HTERT RPE-1 (cell line): ENCODE measurements around the gene TYRP1.

ENCODE experiments used
- in situ Hi-C: fragments of 300-500 bp; cut with MboI; formaldehyde crosslinking; loops from 4 replicates; pipeline ENCODE4 v1.14.3; 2020; ENCODE audit warnings: low sequenced_read_pairs

The TYRP1 gene

DNA sequence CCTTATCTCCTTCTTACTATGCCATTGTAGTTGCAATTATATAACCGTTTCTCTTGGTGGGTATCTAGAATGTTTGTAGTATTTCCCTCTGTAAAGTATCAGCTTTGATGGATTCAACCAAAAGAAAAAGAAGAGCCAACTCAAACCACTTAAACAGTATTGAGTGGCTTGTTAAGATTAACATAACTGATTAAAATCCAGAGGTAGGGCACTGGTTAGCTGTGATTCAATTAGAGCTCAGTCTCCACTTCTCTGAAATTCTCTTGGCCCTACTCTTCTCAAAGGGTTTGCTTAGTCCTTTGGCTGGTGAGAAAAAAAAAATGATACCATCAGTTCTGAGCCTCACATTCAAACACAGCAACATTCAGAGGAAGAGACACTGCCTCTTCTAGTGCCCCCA, 37.0 kb downstream of the TYRP1 start:
- in situ Hi-C loops = no loop called here

DNA sequence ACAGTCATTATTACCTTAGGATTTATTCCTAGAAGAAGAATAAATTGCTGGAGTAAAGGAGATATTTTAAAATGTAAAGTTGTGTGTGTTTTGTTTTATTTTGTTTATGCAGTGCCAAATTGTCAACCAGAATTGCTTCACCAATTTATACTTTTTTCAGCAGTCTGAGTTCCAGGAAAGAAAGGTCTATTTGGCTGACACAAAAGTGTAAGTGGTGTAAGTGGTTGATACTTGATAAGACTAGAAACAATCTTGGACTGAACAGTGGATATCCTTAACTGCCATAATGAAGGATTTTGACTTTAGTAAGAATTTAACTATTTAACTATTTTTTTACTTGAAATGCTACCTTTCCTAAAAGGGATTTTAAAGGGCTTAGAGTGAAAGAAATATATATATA, 37.7 kb downstream of the TYRP1 start:
- in situ Hi-C loops = no loop called here

DNA sequence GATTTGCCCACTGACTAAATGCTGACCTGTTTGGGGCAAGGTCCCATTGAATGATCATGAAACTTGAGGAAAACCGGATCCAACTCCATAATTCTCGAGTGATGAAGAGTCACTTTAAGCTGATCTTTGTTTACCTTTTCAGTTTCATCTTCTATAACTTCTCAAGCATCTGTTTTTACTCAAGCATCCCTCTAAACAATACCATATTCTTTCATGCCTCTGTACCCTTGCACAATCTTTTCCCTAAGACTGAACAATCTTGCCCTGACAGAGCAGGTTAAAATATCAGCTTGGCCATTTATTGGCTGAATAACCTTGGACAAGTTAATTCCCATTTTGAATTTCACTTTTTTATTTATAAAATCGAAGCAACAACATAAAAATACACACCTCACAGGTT, 39.8 kb downstream of the TYRP1 start:
- in situ Hi-C loops = no loop called here

DNA sequence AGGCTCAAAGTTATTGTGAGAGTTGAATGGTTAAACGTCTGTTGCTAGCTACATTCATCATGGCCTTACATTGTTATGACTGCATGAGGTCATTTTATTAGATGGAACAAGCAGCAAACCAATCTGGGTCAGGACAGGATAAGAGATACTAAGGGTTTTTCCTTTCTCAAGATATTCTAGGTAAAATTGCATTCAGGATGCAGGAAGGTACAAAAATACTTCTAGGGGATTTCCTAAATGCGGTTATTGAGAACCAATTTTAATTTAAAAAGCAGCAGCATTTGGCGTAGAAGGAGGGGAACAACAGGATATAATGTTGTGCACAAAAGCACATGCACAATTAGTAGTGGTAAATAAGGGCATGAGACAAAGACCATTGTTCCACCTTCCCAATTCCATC, 42.5 kb downstream of the TYRP1 start:
- in situ Hi-C loops = no loop called here

DNA sequence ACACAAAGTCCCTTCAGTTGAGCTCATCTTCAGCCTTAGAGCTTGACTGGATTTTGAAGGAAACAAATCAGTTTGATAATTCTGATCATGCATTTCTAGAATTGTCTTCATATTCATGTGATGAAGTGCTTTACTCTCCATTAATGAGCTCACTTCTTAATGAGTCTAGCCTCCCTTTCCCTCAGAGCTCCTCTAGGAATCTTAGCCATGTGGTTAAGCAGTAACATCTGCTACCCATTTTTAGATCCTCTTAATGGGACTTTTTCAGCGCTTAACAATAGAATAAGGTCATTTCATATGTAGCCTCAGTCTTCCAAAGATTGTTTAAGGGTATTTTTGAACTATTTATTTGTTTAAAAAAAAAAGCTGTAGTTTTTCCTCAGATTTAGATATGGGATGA, 44.7 kb downstream of the TYRP1 start:
- in situ Hi-C loops = no loop called here

DNA sequence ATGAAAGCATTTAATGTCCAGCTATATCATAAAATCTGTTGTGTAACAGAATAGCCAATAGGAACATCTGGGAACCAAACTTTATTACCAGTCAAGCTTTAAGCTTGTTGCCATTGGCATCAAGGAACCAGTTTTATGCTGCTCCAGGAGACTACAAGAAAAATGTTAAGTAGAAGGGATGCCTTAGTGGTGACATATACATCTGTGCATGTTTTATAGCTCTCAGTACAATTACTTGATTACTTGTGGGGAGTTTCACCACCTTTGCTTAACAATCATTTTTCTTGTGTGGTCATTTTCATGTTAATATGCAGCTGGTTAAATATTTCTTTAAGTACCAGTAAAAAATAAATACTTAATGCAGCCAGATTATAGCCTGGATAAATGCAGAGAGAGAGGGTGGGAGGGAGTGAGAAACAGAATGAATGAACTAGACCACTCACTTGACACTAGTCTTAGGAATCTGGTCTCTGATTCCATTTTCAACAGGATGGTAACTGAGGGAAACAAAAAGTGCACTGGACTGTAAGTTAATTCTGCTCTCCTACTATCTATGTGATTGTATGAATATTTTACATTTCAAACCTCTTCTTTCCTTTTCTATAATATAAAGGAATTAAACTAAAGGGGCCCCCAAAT, 45.9 kb downstream of the TYRP1 start:
- in situ Hi-C loops = no loop called here

DNA sequence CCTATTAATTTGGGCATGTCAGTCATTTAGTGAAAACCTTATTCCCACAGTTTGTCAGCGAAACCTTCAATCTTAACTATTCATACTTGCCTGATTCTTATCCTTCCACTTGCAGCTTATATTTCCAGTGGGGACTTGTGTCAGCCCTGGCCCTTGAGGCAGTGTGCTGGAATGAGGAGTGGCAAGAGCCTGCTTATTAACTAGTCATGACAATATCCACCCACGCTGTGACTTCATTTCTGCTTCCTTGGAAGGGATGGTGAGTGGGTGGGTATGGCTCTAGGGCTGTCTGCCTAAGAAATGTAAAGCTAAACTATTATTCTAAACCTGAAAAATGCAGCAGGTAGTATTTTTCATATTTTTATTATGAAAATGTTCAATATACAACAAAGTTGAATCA, 47.7 kb downstream of the TYRP1 start:
- in situ Hi-C loops = no loop called here

DNA sequence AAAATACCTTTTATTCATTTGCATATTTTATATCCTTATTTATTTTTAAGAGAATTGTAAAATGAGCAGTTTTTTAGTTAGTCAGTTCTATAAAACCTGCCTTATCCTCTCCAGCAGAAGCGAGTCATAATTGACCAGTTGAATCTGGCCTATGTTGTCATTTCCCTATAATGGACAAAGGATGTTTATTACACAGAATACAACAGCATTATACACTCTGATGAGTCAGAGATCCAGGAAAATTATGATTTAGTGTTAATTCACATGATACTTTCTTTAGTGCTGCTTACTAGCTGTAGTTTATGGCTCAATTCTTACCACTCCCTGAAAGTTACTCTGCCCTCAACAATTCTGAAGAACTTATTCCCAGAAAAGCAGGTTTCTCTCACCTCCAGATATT, 54.8 kb downstream of the TYRP1 start:
- in situ Hi-C loops = no loop called here

DNA sequence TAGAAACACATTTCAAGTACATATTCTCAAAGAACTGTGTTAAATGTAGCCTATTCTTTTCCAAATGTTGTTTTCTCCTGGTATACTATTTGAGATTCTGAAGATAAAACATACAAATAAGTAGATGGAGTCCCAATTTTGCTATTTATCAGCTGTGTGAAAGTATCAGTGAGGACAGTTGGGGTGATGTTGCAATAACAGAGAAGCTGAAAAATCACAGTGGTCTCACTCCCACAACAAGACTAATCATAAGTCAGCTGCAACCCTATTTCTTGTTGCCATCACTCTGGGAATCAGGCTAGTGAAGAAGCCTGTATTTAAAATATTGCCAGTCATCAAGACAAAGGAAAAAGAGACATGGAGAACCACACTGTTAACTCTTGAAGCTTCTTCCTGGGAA, 55.8 kb downstream of the TYRP1 start:
- in situ Hi-C loops = no loop called here

DNA sequence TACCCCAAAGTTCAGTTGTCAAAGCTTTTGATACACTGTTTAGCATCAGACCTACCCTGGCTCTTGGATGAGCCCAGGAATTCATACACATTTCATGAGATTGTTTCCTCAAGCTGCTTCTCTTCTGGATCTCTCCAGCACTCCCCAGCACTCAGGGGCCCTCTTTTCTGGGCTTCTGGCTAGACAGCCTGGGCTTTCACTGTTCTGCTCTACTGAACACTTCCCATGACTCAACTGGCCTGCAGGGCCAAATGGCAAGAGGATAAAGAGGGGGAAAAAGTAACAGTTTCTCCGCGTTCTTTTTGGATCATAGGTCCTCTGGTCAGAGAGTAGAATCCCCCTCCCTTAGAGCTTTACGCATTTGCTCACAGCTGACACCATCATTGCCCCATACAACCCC, 60.7 kb downstream of the TYRP1 start:
- in situ Hi-C loops = no loop called here

DNA sequence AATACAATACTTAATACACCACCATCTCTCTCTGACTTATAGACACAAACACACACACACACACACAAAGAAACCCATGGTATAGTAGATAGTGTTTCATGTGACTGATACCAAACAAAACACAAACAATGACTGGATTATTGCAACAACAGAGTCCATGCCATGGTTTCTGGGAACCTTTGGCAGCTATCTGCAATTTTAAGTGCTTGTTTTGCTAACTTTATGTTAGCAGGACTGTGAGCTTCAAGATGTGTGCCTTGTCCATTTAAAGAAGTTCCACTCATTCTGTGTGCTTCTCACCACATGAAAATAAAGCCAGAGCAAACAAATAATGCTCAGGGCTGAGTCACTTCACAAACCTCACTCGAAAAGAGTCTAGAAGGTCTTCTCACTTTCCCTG, 66.6 kb downstream of the TYRP1 start:
- in situ Hi-C loops = no loop called here
